DLD1 (cell line): ENCODE measurements around the gene MAPKAPK2.

Experiments
- in situ Hi-C: cut with HindIII; loops from 2 replicates; pipeline ENCODE4 v1.10.0; 2017; ENCODE audit warnings: low sequenced_read_pairs

Gene MAPKAPK2

GRCh38 chr1:206660136-206660535 lies 24.6 kb upstream of the MAPKAPK2 start:
- in situ Hi-C loops: no loop called here

DNA sequence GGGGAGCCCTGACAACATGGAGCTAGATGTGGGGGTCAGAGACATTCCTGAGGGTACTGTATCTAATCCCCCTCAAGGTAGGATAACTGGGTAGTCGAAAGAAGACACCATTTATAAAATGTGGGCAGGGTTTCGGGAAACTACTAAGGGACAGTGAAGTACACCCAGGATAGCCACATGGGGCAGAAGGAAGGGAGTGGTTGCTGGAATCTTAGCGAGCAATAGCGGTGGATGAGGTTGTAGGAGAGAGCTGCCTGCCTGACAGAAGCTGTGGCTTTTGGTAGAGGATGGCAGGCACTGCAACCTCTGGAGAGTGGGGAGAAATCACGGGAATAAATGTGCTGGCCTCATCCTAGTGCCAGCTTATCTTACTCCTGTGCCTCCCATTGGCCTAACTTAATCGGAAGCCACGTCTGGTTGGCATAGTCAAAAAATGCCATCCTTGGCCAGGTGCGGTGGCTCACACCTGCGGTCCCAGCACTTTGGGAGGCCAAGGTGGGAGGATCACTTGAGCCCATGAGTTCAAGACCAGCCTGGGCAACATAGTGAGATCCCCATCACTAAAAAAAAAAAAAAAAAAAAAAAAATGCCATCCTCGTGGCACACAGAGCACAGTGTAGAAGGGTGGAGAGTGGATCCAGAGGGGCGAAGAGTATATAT lies 23.4 kb upstream of the MAPKAPK2 start:
- in situ Hi-C loops: no loop called here

GRCh38 chr1:206662396-206663092 lies 22.2 kb upstream of the MAPKAPK2 start:
- in situ Hi-C loops: no loop called here

GRCh38 chr1:206663362-206663761 lies 21.3 kb upstream of the MAPKAPK2 start:
- in situ Hi-C loops: no loop called here

DNA sequence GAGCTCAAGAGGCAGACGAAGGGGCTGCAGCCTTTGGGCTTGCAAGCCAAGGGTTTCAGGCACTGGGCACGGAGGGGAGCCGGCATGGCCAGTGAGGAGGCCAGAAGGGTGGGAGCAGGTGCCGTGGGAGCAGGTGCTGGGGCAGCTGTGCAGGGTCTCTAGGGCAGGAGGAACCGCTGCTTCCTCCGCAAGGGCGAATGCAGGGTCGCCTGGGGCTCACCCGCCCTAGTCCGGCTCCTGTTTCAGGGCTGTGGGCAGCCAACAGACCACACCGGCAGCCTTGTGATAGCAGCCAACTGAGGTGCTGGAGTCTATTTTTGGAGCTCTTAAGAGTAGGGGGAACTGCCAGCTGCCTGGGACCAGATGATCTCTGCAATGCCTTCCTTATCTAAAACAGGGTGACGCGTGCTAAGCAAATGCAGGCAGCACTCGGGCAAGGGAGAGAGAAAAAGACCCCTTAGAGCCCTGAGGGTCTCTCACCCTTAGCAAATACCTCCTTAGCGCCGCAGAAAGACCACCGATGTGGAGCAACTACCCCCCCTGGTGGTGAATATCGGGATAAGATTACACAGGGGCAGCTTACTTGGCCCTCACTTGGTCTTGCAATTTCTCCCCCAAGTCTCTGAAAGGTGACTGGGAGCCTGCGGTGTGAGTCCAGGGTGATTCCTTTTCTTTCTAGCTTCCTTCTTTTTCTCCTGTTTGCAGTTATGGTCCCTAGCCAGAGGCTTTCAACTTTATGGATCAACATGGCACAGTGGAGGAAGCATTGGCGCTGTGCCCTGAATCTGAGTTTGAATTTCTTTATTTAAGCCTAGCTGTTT lies 20.7 kb upstream of the MAPKAPK2 start:
- in situ Hi-C loops: no loop called here

DNA sequence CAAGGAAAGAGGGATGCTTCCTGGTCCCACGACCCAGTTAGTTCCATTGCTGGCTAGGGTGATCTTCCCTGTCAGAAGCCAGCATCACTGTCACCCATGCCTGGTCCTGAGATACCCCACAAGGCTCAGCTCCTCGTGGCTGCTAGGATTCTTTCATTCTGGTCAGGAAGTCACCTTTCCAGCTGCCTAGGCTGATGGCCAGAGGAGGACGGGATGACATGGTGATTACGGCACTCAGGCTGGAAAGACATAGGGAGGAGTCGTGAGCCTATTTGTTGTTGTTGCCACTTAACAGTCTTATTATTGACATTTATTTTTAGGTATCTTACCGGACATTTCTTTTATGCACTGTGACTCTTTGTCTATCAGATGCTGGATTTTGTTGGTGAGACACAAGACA lies 20.0 kb upstream of the MAPKAPK2 start:
- in situ Hi-C loops: no loop called here

DNA sequence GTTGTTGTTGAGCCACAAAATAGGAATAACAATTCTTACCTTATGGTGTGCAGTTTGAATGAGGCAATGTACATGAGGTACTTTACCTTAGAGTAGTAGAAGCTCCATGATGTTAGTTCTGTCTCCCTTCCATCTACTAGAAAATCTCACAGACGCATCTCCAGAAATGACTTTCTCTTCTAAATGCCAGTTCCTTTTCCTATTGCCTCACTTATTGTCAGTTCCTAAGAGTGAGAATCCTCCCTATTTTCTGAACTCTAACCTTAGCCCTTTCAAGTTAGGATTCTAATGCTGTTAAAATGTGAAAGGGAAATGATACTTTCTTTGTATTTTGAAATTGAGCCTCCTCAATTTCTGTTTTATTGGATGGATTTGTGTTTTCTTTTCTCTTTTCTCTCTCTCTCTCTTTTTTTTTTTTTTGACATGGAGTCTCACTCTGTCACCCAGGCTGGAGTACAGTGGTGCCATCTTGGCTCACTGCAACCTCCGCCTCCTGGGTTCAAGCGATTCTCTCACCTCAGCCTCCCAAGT lies 18.6 kb upstream of the MAPKAPK2 start:
- in situ Hi-C loops: no loop called here

- in situ Hi-C loops: no loop called here
Observed at GRCh38 chr1:206666954-206667665, 17.6 kb upstream of the MAPKAPK2 start.

- in situ Hi-C loops: no loop called here
Observed at GRCh38 chr1:206668351-206668750, 16.4 kb upstream of the MAPKAPK2 start.

GRCh38 chr1:206668874-206669410 lies 15.8 kb upstream of the MAPKAPK2 start:
- in situ Hi-C loops: no loop called here

GRCh38 chr1:206672011-206672688 lies 12.6 kb upstream of the MAPKAPK2 start:
- in situ Hi-C loops: no loop called here

DNA sequence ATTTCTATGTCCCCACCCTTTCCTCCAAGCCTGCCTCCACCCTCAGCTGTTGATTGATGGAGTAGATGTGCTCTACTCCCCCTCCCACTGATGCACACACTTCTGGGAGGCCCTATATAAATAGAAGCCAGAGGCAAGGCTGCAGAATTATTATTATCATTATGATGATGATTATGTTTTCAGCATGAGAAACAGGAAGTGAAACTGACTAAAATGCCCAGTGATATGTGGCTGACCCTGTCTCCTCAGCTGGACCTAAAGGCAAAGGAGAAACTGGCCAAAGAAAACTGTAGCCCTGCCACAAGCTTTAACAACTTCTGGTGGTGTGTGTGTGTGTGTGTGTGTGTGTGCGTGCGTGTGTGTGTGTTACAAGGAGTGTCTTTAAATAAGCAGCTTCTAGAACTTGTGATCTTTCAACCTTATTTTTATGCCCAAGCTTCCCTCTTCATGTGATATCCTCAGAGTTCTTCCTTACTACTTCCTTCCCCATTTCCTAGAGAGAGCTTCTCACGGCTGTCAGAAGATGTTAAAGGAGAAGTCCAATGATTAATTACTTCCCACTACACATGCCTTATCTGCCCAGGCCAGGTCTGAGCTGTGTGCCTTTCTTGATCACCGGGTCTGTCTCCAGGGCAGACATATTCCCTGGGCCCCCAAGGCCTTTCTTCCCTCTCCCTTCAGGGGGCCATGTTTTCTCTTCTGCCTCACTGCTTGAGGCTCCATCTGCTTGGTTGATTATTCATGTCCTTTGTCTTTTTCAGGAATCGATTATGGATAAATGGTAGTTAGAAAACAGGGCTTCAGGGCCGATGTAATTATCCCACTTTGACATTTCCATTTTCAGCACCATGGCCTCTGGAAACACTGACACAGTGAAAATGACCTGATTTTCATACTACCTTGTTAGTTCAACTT lies 11.6 kb upstream of the MAPKAPK2 start:
- in situ Hi-C loops: no loop called here

- in situ Hi-C loops: no loop called here
Observed at GRCh38 chr1:206674236-206674635, 10.5 kb upstream of the MAPKAPK2 start.

DNA sequence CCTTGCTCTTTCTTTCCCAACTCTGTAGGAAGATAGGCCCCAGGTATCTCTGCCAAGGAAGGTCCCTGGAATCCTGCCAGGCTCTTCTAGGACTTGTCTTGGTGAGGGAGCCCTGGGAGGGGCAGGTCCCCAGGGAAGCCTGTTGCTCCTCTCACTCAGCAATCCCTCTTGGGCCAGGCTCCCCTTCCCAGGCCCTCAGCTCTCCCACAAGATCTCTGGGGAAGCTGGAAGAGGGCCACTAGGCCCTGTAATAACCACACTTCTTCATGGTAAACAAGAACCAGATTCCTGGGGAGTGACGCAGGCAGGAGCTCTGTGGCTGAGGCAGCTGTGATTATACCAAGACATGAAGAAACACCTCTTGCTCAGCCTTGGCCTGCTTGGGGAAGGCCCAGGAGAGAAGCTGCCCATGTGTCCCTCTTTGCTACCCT lies 9.9 kb upstream of the MAPKAPK2 start:
- in situ Hi-C loops: no loop called here

DNA sequence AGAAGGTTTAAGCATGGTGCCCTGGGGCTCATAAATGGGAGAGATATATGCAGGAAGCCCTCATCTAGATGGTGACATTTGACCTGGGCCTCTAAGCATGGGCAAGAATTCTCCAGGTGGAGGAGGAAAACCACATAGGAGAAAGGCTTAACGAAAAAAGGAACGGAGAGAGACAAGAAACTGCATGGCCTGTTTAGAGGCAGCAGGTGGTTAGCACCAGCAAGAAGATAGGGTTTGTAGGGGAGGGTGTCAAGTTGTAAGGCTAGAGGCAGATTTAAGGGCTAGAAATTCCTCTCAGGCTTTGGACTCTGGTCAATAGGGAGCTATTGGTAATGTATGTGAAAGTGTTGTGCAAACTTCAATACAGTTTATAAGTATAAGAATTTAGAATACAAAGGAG lies 8.2 kb upstream of the MAPKAPK2 start:
- in situ Hi-C loops: no loop called here

DNA sequence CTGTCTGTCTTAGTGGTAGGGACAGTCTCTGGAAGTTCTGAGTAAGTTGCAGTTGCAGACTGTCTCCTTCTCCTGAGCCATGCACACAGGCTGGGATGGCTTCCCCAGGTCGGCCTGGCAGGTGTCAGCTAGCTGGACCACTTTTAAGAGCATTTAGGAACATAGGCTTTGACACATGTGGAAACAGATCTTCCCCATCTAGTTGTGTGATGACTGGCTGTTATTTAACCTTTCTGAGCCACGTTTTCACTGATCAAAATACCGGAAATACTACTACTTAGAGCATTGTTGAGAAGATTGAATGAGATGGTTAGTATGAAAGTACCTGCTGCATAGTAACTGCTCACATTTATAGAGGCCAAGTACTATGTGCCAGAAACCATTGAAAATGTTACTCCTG lies 6.2 kb upstream of the MAPKAPK2 start:
- in situ Hi-C loops: no loop called here

DNA sequence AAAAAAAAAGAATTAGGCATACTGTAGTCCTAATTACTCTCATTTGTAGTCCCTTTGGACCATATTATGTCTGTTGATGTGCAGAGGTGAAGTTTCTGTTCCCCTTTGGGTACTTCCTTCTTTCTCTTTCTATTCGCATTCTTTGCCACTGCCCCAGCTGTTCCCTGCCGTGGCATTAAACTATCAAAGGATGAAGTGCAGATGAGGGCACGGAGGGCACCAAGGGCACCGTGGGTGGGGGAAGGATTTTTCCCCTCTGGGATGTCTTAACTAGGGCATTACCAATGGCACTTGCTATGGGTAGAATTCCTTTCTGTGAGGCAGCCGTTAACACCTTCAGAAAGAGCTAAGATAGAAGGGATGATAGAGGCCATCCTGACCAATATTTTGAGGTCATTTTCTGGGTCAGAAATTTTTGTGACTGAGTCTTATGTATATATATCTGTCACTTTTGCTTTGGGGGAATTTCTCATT lies 4.9 kb upstream of the MAPKAPK2 start:
- in situ Hi-C loops: no loop called here

- in situ Hi-C loops: no loop called here
Observed at GRCh38 chr1:206680279-206680678, 4.4 kb upstream of the MAPKAPK2 start.

DNA sequence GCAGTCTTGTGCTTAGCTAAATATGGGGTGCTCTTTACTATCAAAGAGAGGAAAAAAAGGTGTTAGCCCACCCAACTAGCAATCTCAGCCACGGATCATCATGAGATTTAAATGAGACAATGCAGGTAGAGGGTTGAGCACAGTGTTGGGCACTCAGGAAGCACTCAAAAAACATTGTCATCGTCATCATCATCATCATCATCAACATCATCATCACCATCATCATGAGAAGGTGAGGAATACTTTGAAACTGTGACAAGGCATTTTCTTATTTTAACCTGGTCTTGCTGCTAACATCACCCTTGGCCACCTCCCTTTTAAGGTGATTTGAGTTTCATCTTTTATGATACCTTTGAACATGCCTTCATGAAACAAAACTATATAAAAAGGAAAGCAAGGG lies 3.3 kb upstream of the MAPKAPK2 start:
- in situ Hi-C loops: no loop called here
